Endothelial cell of umbilical vein (primary cell): ENCODE data around the gene PGBD5. TPM values are rescaled to one million over a fixed set of nuclear protein-coding genes. Genes with fewer than 3 reads are reported as not detected.

Experiments used
- BruUV-seq: library from RNA; stranded (reverse); fragments of 400-500 nt; replicated peaks from 2 replicates; lab custom pipeline; 2021; lab: Mats Ljungman, UMichigan
- CTCF ChIA-PET: fragments of 300-600, 350-600 bp; sonication (Branson Sonifier 250); formaldehyde crosslinking; loops from one replicate; lab custom pipeline; 2021; ENCODE audit warnings: antibody characterized with exemption, inconsistent platforms; lab: Charles Lee
- POLR2A ChIA-PET: fragments of 300-600, 350-600 bp; sonication (Branson Sonifier 250); formaldehyde crosslinking; loops from one replicate; lab custom pipeline; 2021; ENCODE audit warnings: antibody characterized with exemption, inconsistent platforms; lab: Charles Lee
- DNase-seq: peaks from one replicate; pipeline ENCODE4 v3.0.0-alpha.2; 2011; ENCODE audit warnings: low read depth, low spot score
- FAIRE-seq: peaks from 2 replicates; lab custom pipeline; 2011; peaks lifted over from hg19 to GRCh38; lab: Jason Lieb, UNC
- H2AFZ ChIP-seq: 2 replicates; pipeline ENCODE4 v1.6.0; 2012; ENCODE audit warnings: low read depth, low read length, control low read depth, inconsistent platforms
- H3K27ac ChIP-seq: 2 replicates; pipeline ENCODE4 v1.5.1; 2011; ENCODE audit warnings: low read depth, mild to moderate bottlenecking, control low read depth, low read length, moderate library complexity; ENCODE audit not compliant: insufficient read depth
- H3K27me3 ChIP-seq, 2 experiments: 2 replicates each; pipeline versions ENCODE4 v1.6.0 to v1.6.1; 2011; ENCODE audit warnings: low read length in 2 of 2, mixed read lengths in 1 of 2; ENCODE audit not compliant: control insufficient read depth in 2 of 2, insufficient read depth in 2 of 2
- H3K36me3 ChIP-seq, 2 experiments: 2 replicates in 1 of 2; 3 replicates in 1 of 2; pipeline ENCODE4 v1.5.1; 2011; ENCODE audit warnings: low read length in 2 of 2, mild to moderate bottlenecking in 1 of 2, moderate library complexity in 1 of 2; ENCODE audit not compliant: control insufficient read depth in 2 of 2, insufficient read depth in 2 of 2; ENCODE audit errors: extremely low read depth in 1 of 2
- H3K4me1 ChIP-seq: 3 replicates; pipeline ENCODE4 v1.5.1; 2011; ENCODE audit warnings: mild to moderate bottlenecking, low read length; ENCODE audit not compliant: control insufficient read depth, insufficient read depth; ENCODE audit errors: extremely low read depth
- H3K4me2 ChIP-seq: 2 replicates; pipeline ENCODE4 v1.6.1; 2011; ENCODE audit warnings: low read length, control low read depth, mixed read lengths; ENCODE audit not compliant: insufficient read depth
- H3K4me3 ChIP-seq, 3 experiments: fragments of 200-600 bp in 1 of 3; sonication (generic), shearing (Covaris generic) in 1 of 3; replicated peaks in 1 of 3; 2 replicates each; pipeline ENCODE4 v1.5.1; 2011 to 2016; ENCODE audit warnings: control low read depth in 3 of 3, low read length in 3 of 3, mild to moderate bottlenecking in 2 of 3, inconsistent platforms in 1 of 3, low read depth in 1 of 3, moderate library complexity in 1 of 3; ENCODE audit not compliant: insufficient read depth in 1 of 3
- H3K79me2 ChIP-seq: 2 replicates; pipeline ENCODE4 v1.6.0; 2012; ENCODE audit warnings: low read length, inconsistent platforms; ENCODE audit not compliant: control insufficient read depth, insufficient read depth
- H3K9ac ChIP-seq: replicated peaks from 2 replicates; pipeline ENCODE3; 2011; ENCODE audit warnings: low read length, control low read depth; ENCODE audit not compliant: insufficient read depth; ENCODE audit errors: extremely low read depth
- H3K9me1 ChIP-seq: replicated peaks from 3 replicates; pipeline ENCODE4 v1.6.0; 2011; ENCODE audit warnings: mild to moderate bottlenecking, low read length; ENCODE audit not compliant: control insufficient read depth, insufficient read depth; ENCODE audit errors: extremely low read depth
- H3K9me3 ChIP-seq: replicated peaks from 2 replicates; pipeline ENCODE4 v1.5.1; 2012; ENCODE audit warnings: low read length, inconsistent platforms; ENCODE audit not compliant: control insufficient read depth, insufficient read depth
- H4K20me1 ChIP-seq: replicated peaks from 2 replicates; pipeline ENCODE3; 2011; ENCODE audit warnings: mild to moderate bottlenecking, low read length; ENCODE audit not compliant: control insufficient read depth, insufficient read depth; ENCODE audit errors: extremely low read depth
- EZH2 ChIP-seq: IDR thresholded peaks from 2 replicates; pipeline ENCODE4 v1.6.1; 2012; ENCODE audit warnings: borderline replicate concordance, low read depth, mild to moderate bottlenecking, moderate library complexity, low read length, inconsistent platforms; ENCODE audit not compliant: severe bottlenecking
- FOS ChIP-seq: IDR thresholded peaks from 2 replicates; pipeline ENCODE4 v1.6.1; 2011; ENCODE audit warnings: mild to moderate bottlenecking, low read length, moderate library complexity, borderline replicate concordance; ENCODE audit not compliant: insufficient read depth
- GATA2 ChIP-seq: IDR thresholded peaks from 2 replicates; pipeline ENCODE4 v1.7.0; 2011; ENCODE audit warnings: low read depth, mild to moderate bottlenecking, moderate library complexity, mixed read lengths, low read length; ENCODE audit not compliant: insufficient read length, insufficient read depth
- JUN ChIP-seq: IDR thresholded peaks from 2 replicates; pipeline ENCODE4 v1.6.1; 2011; ENCODE audit warnings: borderline replicate concordance, low read depth; ENCODE audit not compliant: insufficient read length, insufficient read depth
- MAX ChIP-seq: IDR thresholded peaks from 2 replicates; pipeline ENCODE4 v1.6.1; 2011; ENCODE audit not compliant: insufficient read depth, insufficient read length
- MYC ChIP-seq: IDR thresholded peaks from one replicate; pipeline ENCODE4 v1.6.1; 2011; ENCODE audit warnings: mild to moderate bottlenecking, low read depth, low read length
- POLR2A ChIP-seq: IDR thresholded peaks from 2 replicates; pipeline ENCODE4 v1.6.1; 2012; ENCODE audit warnings: low read depth, mild to moderate bottlenecking, control low read depth, low read length
- POLR2AphosphoS5 ChIP-seq: IDR thresholded peaks from 2 replicates; pipeline ENCODE4 v1.6.1; 2012; ENCODE audit warnings: low read depth, mild to moderate bottlenecking, control low read depth, low read length, moderate library complexity; ENCODE audit not compliant: insufficient read depth
- dilution Hi-C: fragments of 300-500 bp; cut with MboI; formaldehyde crosslinking; loops from one replicate; pipeline ENCODE4 v1.15.0; 2019; ENCODE audit warnings: low sequenced_read_pairs; ENCODE audit not compliant: extremely low pct_ligation_motif_present
- intact Hi-C: fragments of 100-400 bp; cut with micrococcal nuclease; formaldehyde crosslinking; loops from one replicate; pipeline ENCODE4 v1.10.0; 2022
- polyA plus RNA-seq, 4 experiments: library from polyadenylated mRNA; depleted of rRNA in 3 of 4; stranded (reverse) in 3 of 4; unstranded in 1 of 4; fragments of >200 nt; gene quantifications; 2 replicates each; pipeline versions ENCODE4 v1.2.1 to v1.2.3, GENCODE V29; 2011 to 2012; ENCODE audit warnings: missing spikeins in 1 of 4
- total RNA-seq: library from RNA; stranded (reverse); gene quantifications from 2 replicates; pipeline ENCODE4 v1.2.3, GENCODE V29; 2021
- TF ChIP-seq, protein P1 (sequence below), 2 donors: IDR thresholded peaks; 1 replicate in 1 of 2; 2 replicates in 1 of 2; pipeline ENCODE4 v1.5.1; 2011; ENCODE audit warnings: low read length in 2 of 2, mild to moderate bottlenecking in 2 of 2, moderate library complexity in 2 of 2, control low read depth in 1 of 2, inconsistent platforms in 1 of 2, low read depth in 1 of 2; ENCODE audit not compliant: insufficient read depth in 1 of 2; ENCODE audit errors: extremely low read depth in 1 of 2

Gene PGBD5
- total and polyA plus RNA-seq, 2 donors (not counting 3 experiments of a cell fraction or from before 2014, with no cell fraction given): 0.03 TPM; not detected in 1

DNA sequence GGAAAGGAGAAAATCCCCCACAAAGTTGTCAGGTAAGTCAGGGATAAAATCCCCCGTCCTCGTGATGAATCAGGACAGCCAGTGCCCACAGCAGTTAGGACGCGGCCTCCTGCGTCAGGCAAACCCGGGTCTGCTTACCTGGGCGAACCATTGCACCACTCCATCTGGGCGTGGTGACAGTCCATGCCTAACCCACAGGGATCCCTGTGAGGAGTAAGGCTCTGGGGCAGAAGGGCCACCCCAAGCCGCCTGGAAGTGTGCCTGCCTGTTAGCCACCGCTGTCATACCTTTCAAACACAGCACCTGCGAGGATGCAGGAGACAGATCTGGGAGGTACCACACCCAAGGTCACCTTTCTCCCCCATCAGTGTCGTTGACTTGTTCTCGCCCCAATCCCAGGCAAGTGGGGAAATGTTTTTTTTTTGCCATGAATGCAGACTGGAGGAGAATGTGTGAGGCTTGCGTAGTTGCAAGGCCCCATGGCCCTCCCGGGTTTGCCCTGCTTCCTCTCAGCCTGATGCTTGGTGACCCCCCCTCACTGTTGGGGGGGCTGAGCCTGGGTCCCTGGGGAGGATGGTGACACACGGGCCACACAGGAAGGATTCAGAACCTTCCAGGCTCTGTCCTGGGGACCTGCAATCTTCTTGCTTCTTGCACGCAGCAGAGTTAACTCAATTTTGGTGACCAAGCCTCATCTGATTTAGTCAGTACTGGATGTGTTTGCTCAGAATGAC is 107.0 kb downstream of the PGBD5 start:
- no peaks in the 10 kb centered on the region for H3K9me1 ChIP-seq
- dilution Hi-C loops: no loop called here
- no peak overlapping the region for H3K4me2 ChIP-seq
- no peak for FAIRE-seq
- no peaks in the 10 kb centered on the region for H3K36me3 ChIP-seq
- no peaks in the 10 kb centered on the region for H4K20me1 ChIP-seq
- no peaks in the 10 kb centered on the region for H3K27me3 ChIP-seq
- H2AFZ ChIP-seq: no peak overlapping the region
- DNase-seq: no peak
- no peak overlapping the region for H3K4me3 ChIP-seq
- no peaks in the 10 kb centered on the region for H3K4me1 ChIP-seq
- ChIA-PET CTCF (no interaction called here), POLR2A (no interaction called here)
- intact Hi-C loops: loop anchor here (10.0 kb wide), 2 partner anchors 424 to 474 kb away; no protein-coding TSS in a partner anchor
- TF ChIP-seq FOS: no peak
- TF ChIP-seq POLR2A: no peak
- TF ChIP-seq, protein P1, sequence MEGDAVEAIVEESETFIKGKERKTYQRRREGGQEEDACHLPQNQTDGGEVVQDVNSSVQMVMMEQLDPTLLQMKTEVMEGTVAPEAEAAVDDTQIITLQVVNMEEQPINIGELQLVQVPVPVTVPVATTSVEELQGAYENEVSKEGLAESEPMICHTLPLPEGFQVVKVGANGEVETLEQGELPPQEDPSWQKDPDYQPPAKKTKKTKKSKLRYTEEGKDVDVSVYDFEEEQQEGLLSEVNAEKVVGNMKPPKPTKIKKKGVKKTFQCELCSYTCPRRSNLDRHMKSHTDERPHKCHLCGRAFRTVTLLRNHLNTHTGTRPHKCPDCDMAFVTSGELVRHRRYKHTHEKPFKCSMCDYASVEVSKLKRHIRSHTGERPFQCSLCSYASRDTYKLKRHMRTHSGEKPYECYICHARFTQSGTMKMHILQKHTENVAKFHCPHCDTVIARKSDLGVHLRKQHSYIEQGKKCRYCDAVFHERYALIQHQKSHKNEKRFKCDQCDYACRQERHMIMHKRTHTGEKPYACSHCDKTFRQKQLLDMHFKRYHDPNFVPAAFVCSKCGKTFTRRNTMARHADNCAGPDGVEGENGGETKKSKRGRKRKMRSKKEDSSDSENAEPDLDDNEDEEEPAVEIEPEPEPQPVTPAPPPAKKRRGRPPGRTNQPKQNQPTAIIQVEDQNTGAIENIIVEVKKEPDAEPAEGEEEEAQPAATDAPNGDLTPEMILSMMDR (IDR thresholded peaks at IDR 0.05; ENCODE audit: extremely low read depth in 1 of 2, insufficient read depth in 1 of 2, low read depth in 1 of 2, low read length in 2 of 2): no peak
- TF ChIP-seq MAX: no peak
- no peak for TF ChIP-seq EZH2
- no peak for TF ChIP-seq POLR2AphosphoS5
- no peak for TF ChIP-seq MYC
- TF ChIP-seq GATA2: no peak
- no peak for TF ChIP-seq JUN
- no peak overlapping the region for H3K9ac ChIP-seq
- no peaks in the 10 kb centered on the region for H3K79me2 ChIP-seq
- no peaks in the 10 kb centered on the region for H3K9me3 ChIP-seq
- BruUV-seq: no TSS peak
- H3K27ac ChIP-seq: no peak overlapping the region
